GM23248 (cell line): ENCODE results near the gene GIGYF1.
"Not testable (repeated sequence)": the region's sequence is repeated elsewhere in the genome, so short reads cannot be mapped to it uniquely, and the experiment has no call there.

Experiments
- EZH2 ChIP-seq: fragments of 200-600 bp; sonication (generic); IDR thresholded peaks from 2 replicates; pipeline ENCODE4 v1.6.1; 2018; ENCODE audit warnings: antibody characterized with exemption, mild to moderate bottlenecking; ENCODE audit not compliant: insufficient read depth, poor library complexity, severe bottlenecking
- EZH2phosphoT487 ChIP-seq: fragments of 200-600 bp; sonication (generic); IDR thresholded peaks from 2 replicates; pipeline ENCODE4 v1.6.1; 2018; ENCODE audit warnings: antibody characterized with exemption, moderate library complexity, mild to moderate bottlenecking, low read depth; ENCODE audit not compliant: insufficient read depth

DNA sequence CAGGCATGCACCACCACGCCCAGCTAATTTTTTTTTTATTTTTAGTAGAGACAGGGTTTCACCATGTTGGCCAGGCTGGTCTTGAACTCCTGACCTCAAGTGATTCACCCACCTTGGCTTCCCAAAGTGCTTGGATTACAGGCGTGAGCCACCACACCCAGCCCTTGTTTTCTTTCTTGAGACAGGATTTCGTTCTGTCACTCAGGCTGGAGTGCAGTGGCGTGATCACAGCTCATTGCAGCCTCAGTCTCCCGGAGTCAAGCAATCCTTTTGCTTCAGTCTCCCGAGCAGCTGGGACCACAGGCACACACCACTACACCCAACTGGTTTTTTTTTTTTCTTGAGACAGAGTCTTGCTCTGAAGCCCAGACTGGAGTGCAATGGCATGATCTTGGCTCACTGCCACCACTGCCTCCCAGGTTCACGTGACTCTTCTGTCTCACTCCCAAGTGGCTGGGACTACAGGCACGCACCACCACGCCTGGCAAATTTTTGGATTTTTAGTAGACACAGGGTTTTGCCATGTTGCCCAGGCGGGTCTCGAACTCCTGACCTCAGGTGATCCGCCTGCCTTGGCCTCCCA, 31.8 kb downstream of the GIGYF1 start:
- not testable (repeated sequence) for TF ChIP-seq EZH2, EZH2phosphoT487
